DMS53 treated with DMSO at 0.1 percent for 48 hours (cell line): Measurements from ENCODE around the gene IL37.
"Not testable (repeated sequence)": the region's sequence is repeated elsewhere in the genome, so short reads cannot be mapped to it uniquely, and the experiment has no call there.

Experiments
- DNase-seq: peaks from one replicate; lab custom pipeline; 2025; ENCODE audit not compliant: unreplicated experiment; lab: John Stamatoyannopoulos, UW

IL37 gene

GRCh38 chr2:112920923-112921532 is 10.1 kb downstream of the IL37 start:
- DNase-seq: no peak

- no peak for DNase-seq
Measured at GRCh38 chr2:112921982-112922381, 11.0 kb downstream of the IL37 start.

DNA sequence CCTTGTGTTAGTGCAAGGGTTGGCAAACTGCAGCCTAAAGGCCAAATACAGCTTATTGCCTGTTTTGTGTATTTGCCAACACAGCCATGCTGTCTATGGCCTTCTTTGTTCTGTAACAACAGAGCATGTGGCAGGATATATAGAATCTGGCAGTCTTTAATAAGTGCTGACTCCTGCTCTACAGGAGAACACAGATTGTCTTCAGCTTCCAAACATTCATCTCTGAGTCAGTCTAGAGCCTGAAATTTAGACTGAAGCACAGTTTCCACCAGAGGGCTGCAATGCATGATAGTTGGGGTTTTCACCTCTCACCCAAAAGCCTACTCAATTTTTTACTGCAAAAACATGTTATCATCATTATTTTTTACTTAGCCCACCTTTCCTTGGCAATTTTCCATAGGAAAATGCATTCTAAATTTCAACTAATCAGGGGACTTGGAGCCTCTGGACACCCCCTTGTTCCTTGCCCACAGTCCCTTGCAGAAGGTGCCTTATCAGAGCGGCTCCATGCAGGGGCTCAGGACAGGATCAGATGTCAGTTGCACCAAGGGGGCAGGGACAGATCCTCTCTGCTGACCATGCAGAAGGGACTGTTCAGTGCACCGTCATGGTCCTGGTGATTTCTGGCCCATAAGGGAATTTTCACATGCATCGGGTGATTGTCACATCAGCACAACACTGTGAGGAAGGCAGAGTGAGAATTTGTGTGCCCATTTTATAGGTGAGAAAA is 12.4 kb downstream of the IL37 start:
- no peak for DNase-seq

- DNase-seq: no peak
Measured at GRCh38 chr2:112923967-112924338, 13.0 kb downstream of the IL37 start.

DNA sequence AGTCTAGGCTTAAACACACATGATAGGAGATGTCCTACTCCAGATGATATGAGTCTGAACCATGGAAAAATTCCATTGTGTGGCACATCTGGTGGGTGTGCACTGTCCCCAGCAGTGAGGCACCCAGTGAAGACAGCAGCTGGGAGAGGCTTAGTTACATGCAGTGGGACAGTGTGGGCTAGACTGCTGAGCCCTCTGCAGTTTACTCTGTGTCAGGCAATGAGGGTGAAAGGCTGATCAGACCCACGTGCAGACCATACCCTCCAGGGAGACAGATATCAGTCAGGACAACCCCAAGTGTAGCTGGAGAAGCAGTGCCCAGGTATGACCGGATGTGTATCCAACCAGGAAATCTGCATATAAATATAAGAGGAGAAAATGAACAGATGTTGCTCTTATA is 13.4 kb downstream of the IL37 start:
- DNase-seq: peak; percentile 68

GRCh38 chr2:112924821-112925220 is 13.9 kb downstream of the IL37 start:
- peak; percentile 89 for DNase-seq

DNA sequence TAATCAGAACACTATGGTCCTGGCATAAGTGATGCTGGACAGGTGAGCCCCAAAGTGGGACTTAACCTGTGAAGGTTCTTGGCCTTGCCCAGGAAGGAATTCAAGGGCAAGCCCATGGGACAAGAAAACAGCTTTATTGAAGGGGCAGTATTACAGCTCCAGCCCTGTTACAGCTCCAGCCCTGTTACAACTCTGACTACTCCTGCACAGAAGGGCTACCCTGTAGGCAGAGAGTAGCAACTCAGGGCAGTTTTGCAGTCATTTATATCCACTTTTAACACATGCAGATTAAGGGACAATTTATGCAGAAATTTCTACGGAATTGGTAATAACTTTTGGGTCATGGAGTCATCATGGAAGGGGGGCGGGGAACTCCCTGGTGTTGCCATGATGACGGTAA is 15.7 kb downstream of the IL37 start:
- no peak for DNase-seq

GRCh38 chr2:112927745-112928144 is 16.8 kb downstream of the IL37 start:
- no peak for DNase-seq

DNA sequence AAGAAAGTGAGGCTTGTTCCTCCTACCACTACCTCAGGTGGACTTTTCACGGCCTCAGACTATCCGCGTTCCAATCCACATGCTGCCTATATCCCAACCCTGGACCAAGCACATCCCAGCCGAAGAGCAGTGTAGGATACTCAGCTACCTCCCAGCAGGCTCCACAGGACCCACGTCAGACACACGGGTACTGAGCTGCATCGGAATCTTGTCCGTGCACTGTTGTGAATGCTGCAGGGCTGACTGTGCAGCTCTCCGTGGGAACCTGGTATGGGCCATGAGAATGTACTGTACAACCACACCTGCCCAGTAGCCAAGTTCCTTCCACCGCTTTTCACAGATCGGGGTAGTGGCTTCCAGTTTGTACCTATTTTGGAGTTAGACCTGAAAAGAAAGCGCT is 22.3 kb downstream of the IL37 start:
- no peak for DNase-seq

DNA sequence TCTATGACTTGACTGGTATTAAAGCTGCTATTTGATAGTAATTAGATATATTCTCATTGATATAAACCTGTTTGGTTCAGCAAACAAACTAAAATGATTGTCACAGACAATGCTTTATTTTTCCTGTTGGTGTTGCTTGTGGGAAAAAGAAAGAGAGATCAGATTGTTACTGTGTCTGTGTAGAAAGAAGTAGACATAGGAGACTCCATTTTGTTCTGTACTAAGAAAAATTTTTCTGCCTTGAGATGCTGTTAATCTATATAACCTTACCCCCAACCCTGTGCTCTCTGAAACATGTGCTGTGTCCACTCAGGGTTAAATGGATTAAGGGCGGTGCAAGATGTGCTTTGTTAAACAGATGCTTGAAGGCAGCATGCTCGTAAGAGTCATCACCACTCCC is 23.2 kb downstream of the IL37 start:
- not testable (repeated sequence) for DNase-seq

DNA sequence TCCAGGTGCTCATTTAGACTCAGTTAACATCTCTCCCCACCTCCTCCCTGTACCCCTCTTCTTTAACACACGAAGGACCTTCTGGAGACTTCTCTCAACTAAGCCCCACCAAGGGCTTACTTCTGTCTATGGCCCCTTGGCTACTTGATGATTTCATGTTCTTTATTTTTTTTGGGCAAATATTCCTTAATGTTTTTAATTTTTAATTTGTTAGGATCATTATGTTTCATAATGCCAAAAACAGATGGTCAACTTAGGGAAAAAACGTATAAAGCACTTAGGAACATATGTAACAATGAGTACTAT is 25.9 kb downstream of the IL37 start:
- DNase-seq: no peak

GRCh38 chr2:112938904-112939303 is 27.9 kb downstream of the IL37 start:
- no peak for DNase-seq

DNA sequence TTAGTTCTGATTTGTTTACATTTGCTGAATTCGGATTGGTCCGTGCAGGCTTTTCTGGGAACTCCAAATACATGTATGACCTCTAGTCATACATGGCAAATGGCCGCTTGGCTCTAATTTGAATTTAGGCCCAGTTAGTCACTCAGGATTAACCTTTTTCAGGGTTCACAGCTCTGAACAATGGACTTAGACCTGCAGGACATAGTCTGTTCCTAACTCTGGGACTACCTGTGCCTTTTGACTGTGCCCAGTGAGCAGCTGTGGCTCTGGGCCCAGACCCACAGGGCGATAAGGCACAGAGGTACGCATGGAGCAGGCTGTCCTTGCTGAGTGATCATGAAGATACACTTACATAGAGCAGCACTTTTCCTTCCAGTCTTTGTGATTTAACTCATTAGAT is 28.5 kb downstream of the IL37 start:
- no peak for DNase-seq

DNA sequence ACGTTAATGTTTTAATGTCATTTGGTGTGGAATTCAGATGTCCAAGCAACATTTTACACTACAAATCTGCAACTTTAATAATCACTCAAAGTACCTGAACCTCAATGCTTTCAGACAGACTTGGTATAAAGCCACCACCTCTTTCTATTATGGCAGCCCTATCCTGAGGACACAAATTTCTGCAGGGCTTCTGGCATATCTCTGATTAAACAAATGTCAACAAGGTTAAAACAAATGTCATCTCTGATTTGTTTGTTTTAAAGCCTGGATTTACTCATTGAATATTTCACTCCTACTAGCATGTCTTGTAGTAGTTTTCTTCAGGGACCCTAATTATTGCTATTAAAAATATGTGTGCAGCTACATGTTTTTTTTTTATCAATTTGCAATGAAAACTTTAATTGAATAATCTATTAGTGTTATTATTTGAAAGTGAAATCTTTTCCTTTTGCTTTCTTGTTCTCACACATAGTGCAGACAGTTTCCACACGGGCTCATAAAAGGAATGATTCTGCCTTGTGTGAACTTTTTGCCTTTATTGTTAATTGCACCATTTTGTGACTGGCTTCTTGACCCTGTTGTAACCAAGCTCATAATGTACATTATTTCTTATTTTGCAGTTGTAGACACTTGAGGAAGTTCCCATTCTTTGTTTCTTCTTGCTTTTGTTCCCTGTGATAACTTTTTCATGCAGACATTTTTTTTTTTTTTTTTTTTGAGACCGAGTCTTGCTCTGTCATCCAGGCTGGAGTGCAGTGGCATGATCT is 30.1 kb downstream of the IL37 start:
- no peak for DNase-seq

- DNase-seq: peak; percentile 82
Measured at GRCh38 chr2:112941753-112942653, 31.0 kb downstream of the IL37 start.

GRCh38 chr2:112942654-112943002 is 31.7 kb downstream of the IL37 start:
- DNase-seq: peak; percentile 27

GRCh38 chr2:112944971-112945370 is 34.0 kb downstream of the IL37 start:
- no peak for DNase-seq

DNA sequence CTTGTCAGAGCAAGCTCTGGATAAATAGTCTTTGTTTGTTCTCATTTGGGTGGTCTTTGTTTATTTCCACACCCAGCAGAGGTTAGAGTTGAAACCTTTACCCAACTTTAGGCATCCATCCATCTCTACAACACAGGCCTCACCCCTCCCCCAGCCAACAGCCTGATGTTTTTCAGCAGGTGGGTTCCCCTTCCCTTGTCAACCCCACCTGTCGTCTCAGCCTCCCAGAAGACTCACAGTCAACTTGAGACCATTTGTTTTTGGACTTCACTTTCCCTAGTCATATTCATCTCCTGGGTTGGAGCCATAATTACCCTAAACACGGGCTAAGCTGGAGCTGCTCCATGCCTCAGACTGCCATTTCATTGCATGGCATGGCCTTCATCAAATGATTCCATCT is 35.1 kb downstream of the IL37 start:
- no peak for DNase-seq

- DNase-seq: peak; percentile 20
Measured at GRCh38 chr2:112947374-112947773, 36.4 kb downstream of the IL37 start.

- DNase-seq: peak; percentile 82
Measured at GRCh38 chr2:112949456-112949855, 38.5 kb downstream of the IL37 start.

DNA sequence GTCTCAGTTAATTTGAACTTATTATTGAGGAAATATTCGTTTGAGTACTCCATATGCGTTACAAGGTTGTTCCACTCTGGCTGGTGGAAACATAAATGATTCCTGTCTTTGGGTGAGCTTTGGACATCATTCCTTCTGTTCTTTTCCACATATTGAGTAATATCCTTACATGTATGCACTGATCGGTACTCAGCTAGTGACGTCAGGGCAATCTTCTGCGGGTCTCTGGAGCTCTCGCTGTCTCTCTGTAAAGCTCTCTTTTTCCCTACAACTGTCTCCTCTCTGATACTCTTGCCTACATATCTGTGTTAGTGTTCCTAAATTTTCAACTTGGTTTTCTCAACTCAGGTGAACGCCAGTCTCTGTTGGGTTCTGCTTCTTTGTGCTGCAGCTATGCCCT is 43.4 kb downstream of the IL37 start:
- DNase-seq: no peak

- no peak for DNase-seq
Measured at GRCh38 chr2:112957511-112957910, 46.5 kb downstream of the IL37 start.
